ENCODE measurements around the gene ZIC5. TPM values are rescaled to one million over a fixed set of nuclear protein-coding genes. Genes with fewer than 3 reads are reported as not detected.

Gene ZIC5
- total RNA-seq, 1 donor, result not detected

- no peaks in the 10 kb centered on the region for H3K9me3 ChIP-seq (ENCODE audit: low read depth, low read length)
- H3K4me1 ChIP-seq (ENCODE audit: insufficient read depth, low read length), result peaks cover 15% of the 10 kb centered on the region
- H3K27me3 ChIP-seq (ENCODE audit: insufficient read depth, low read length), result peaks cover 100% of the 10 kb centered on the region
- H3K4me3 ChIP-seq (ENCODE audit: low read length), result no peak overlapping the region
These were observed 19.7 kb upstream of the ZIC5 start for GRCh38 chr13:99991013-99991827.

GRCh38 chr13:99990126-99990977 lies 18.8 kb upstream of the ZIC5 start:
- peaks cover 15% of the 10 kb centered on the region for H3K4me1 ChIP-seq (ENCODE audit: insufficient read depth, low read length)
- H3K9me3 ChIP-seq (ENCODE audit: low read depth, low read length), result no peaks in the 10 kb centered on the region

GRCh38 chr13:99989276-99990125 lies 17.9 kb upstream of the ZIC5 start:
- Histone ChIP-seq H3K27me3 (ENCODE audit: insufficient read depth, low read length) (peaks cover 97% of the 10 kb centered on the region), H3K4me1 (ENCODE audit: insufficient read depth, low read length) (peaks cover 15% of the 10 kb centered on the region), H3K9me3 (ENCODE audit: low read depth, low read length) (no peaks in the 10 kb centered on the region), H3K4me3 (ENCODE audit: low read length) (no peak overlapping the region)

More at GRCh38 chr13:99990126-99990977, 18.8 kb upstream of the ZIC5 start:
- Histone ChIP-seq H3K27me3 (ENCODE audit: insufficient read depth, low read length) (peaks cover 98% of the 10 kb centered on the region), H3K4me3 (ENCODE audit: low read length) (no peak overlapping the region)

- Histone ChIP-seq H3K9me3 (ENCODE audit: low read depth, low read length) (no peaks in the 10 kb centered on the region), H3K27me3 (ENCODE audit: insufficient read depth, low read length) (peaks cover 97% of the 10 kb centered on the region), H3K4me3 (ENCODE audit: low read length) (no peak overlapping the region), H3K4me1 (ENCODE audit: insufficient read depth, low read length) (peaks cover 15% of the 10 kb centered on the region)
These were observed 17.1 kb upstream of the ZIC5 start for GRCh38 chr13:99988529-99989275.

- H3K4me1 ChIP-seq (ENCODE audit: insufficient read depth, low read length), result peaks cover 17% of the 10 kb centered on the region
These were observed 15.8 kb upstream of the ZIC5 start for GRCh38 chr13:99987154-99988019.

GRCh38 chr13:99986741-99987140 lies 15.2 kb upstream of the ZIC5 start:
- H3K4me1 ChIP-seq (ENCODE audit: insufficient read depth, low read length), result peaks cover 22% of the 10 kb centered on the region
- no peaks in the 10 kb centered on the region for H3K9me3 ChIP-seq (ENCODE audit: low read depth, low read length)
- peaks cover 92% of the 10 kb centered on the region for H3K27me3 ChIP-seq (ENCODE audit: insufficient read depth, low read length)
- H3K4me3 ChIP-seq (ENCODE audit: low read length), result no peak overlapping the region

More at GRCh38 chr13:99987154-99988019, 15.8 kb upstream of the ZIC5 start:
- Histone ChIP-seq H3K27me3 (ENCODE audit: insufficient read depth, low read length) (peaks cover 97% of the 10 kb centered on the region), H3K9me3 (ENCODE audit: low read depth, low read length) (no peaks in the 10 kb centered on the region), H3K4me3 (ENCODE audit: low read length) (no peak overlapping the region)

- H3K4me1 ChIP-seq (ENCODE audit: insufficient read depth, low read length), result peaks cover 22% of the 10 kb centered on the region
- no peaks in the 10 kb centered on the region for H3K9me3 ChIP-seq (ENCODE audit: low read depth, low read length)
- peaks cover 85% of the 10 kb centered on the region for H3K27me3 ChIP-seq (ENCODE audit: insufficient read depth, low read length)
- no peak overlapping the region for H3K4me3 ChIP-seq (ENCODE audit: low read length)
These were observed 14.4 kb upstream of the ZIC5 start for GRCh38 chr13:99985886-99986527.

GRCh38 chr13:99985241-99985874 lies 13.8 kb upstream of the ZIC5 start:
- H3K4me1 ChIP-seq (ENCODE audit: insufficient read depth, low read length), result peaks cover 20% of the 10 kb centered on the region
- no peaks in the 10 kb centered on the region for H3K9me3 ChIP-seq (ENCODE audit: low read depth, low read length)
- H3K4me3 ChIP-seq (ENCODE audit: low read length), result no peak overlapping the region
- H3K27me3 ChIP-seq (ENCODE audit: insufficient read depth, low read length), result peaks cover 78% of the 10 kb centered on the region

GRCh38 chr13:99984461-99985240 lies 13.1 kb upstream of the ZIC5 start:
- peaks cover 78% of the 10 kb centered on the region for H3K27me3 ChIP-seq (ENCODE audit: insufficient read depth, low read length)
- H3K4me3 ChIP-seq (ENCODE audit: low read length), result no peak overlapping the region
- H3K9me3 ChIP-seq (ENCODE audit: low read depth, low read length), result no peaks in the 10 kb centered on the region
- peaks cover 21% of the 10 kb centered on the region for H3K4me1 ChIP-seq (ENCODE audit: insufficient read depth, low read length)

- Histone ChIP-seq H3K4me3 (ENCODE audit: low read length) (no peak overlapping the region), H3K27me3 (ENCODE audit: insufficient read depth, low read length) (peaks cover 78% of the 10 kb centered on the region), H3K4me1 (ENCODE audit: insufficient read depth, low read length) (peaks cover 23% of the 10 kb centered on the region), H3K9me3 (ENCODE audit: low read depth, low read length) (no peaks in the 10 kb centered on the region)
These were observed 12.2 kb upstream of the ZIC5 start for GRCh38 chr13:99983499-99984401.

- H3K9me3 ChIP-seq (ENCODE audit: low read depth, low read length), result no peaks in the 10 kb centered on the region
- peaks cover 30% of the 10 kb centered on the region for H3K4me1 ChIP-seq (ENCODE audit: insufficient read depth, low read length)
- no peak overlapping the region for H3K4me3 ChIP-seq (ENCODE audit: low read length)
- H3K27me3 ChIP-seq (ENCODE audit: insufficient read depth, low read length), result peaks cover 78% of the 10 kb centered on the region
These were observed 11.3 kb upstream of the ZIC5 start for GRCh38 chr13:99982731-99983498.

Data from mononuclear cell (primary cell).